Body of pancreas (tissue), 4 donors: ENCODE measurements around the gene PRDM13.
A peak's percentile ranks its signal among the peaks of the same experiment; 100 is the strongest.

Experiments
- POLR2A ChIP-seq, 3 donors: fragments of 450-650 bp; IDR thresholded peaks; one replicate each; pipeline ENCODE4 v1.6.1; 2016; ENCODE audit warnings: antibody characterized with exemption in 3 of 3, mild to moderate bottlenecking in 2 of 3
- TF ChIP-seq, protein P1 (sequence below), 7 experiments: fragments of 450-650 bp in 4 of 7; fragments of 200-600 bp in 3 of 7; sonication (generic) in 3 of 7; IDR thresholded peaks; one replicate each; pipeline ENCODE4 v1.5.1; 2016 to 2019; ENCODE audit warnings: antibody characterized with exemption in 7 of 7

DNA sequence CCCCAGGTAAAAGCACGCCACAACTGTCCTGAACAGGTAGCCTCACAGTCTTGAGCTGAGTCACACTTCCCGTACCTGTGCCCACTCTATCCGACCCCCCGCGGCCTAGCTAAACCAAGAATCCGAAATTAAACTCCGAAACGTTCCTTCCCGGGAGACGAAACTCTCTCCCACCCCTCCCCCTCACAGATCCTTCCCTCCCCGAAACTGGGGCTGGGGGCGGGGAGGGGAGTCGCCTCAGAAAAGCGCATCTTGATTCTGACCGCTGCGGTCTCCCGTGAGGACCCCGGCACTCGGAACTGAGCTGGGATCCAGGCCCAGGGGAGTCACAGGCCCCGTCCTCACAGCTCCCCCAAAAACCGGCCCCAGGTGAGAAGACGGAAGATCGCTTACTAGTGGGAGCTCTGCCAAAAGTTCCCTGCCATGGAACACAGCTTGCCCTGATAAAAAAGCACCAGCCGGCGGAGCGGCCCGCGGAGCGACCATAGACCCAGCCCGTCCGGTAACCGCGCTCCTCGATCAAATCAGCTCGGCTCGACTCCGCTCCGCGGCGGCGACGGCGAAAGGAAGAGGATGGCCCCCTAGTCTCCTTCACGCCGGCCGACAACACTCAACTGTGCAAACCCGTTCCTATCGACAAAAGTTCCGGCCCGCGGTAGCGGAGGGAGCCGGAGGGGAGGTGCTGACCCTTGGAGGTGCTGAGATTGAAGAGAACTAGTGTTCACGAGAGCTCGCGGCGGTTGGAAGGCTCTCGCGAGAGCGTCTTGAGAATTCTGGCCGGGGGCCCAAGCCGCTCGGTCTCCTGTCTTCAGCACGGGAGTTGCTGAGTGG lies 38.3 kb upstream of the PRDM13 start, which contains the start of gene CCNC:
- TF ChIP-seq, protein P1, sequence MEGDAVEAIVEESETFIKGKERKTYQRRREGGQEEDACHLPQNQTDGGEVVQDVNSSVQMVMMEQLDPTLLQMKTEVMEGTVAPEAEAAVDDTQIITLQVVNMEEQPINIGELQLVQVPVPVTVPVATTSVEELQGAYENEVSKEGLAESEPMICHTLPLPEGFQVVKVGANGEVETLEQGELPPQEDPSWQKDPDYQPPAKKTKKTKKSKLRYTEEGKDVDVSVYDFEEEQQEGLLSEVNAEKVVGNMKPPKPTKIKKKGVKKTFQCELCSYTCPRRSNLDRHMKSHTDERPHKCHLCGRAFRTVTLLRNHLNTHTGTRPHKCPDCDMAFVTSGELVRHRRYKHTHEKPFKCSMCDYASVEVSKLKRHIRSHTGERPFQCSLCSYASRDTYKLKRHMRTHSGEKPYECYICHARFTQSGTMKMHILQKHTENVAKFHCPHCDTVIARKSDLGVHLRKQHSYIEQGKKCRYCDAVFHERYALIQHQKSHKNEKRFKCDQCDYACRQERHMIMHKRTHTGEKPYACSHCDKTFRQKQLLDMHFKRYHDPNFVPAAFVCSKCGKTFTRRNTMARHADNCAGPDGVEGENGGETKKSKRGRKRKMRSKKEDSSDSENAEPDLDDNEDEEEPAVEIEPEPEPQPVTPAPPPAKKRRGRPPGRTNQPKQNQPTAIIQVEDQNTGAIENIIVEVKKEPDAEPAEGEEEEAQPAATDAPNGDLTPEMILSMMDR (IDR thresholded peaks at IDR 0.05), result no peak
- TF ChIP-seq POLR2A (IDR thresholded peaks at IDR 0.05), result peak; percentile 80 to 97 (median 96)
